Activated T-cell treated with anti-CD3 and anti-CD28 coated beads, Interleukin-2, amount 50 U/mL, for 72 hours (primary cell): ENCODE measurements around the gene SRP9. TPM values are rescaled to one million over a fixed set of nuclear protein-coding genes. Genes with fewer than 3 reads are reported as not detected.

Experiments
- ATAC-seq, 2 donors: fragments of 150-1000 bp; cut with Tn5 transposase; replicated peaks in 1 of 2; 2 replicates each; pipeline ENCODE4 v1.10.0; 2021; ENCODE audit warnings: moderate library complexity in 2 of 2, mild to moderate bottlenecking in 1 of 2
- DNase-seq, 2 donors: peaks; one replicate each; pipeline ENCODE4 v3.0.0; 2021 to 2022; ENCODE audit warnings: mixed read lengths in 1 of 2
- H3K27ac Mint-ChIP-seq: one replicate; pipeline ENCODE4 v1.8.0; 2022; ENCODE audit warnings: mild to moderate bottlenecking, moderate library complexity, mixed read lengths
- H3K27me3 Mint-ChIP-seq: one replicate; pipeline ENCODE4 v1.8.0; 2022; ENCODE audit warnings: low read depth, mixed read lengths
- H3K36me3 Mint-ChIP-seq, 2 donors: one replicate each; pipeline ENCODE4 v1.8.0; 2022; ENCODE audit warnings: mixed read lengths in 2 of 2, mild to moderate bottlenecking in 1 of 2; ENCODE audit not compliant: insufficient read depth in 2 of 2
- H3K4me1 Mint-ChIP-seq: one replicate; pipeline ENCODE4 v1.8.0; 2022; ENCODE audit warnings: low read depth, mixed read lengths
- H3K4me3 Mint-ChIP-seq, 2 donors: one replicate each; pipeline ENCODE4 v1.8.0; 2022; ENCODE audit warnings: mild to moderate bottlenecking in 2 of 2, mixed read lengths in 2 of 2, moderate library complexity in 2 of 2
- H3K9me3 Mint-ChIP-seq, 2 donors: one replicate each; pipeline ENCODE4 v1.8.0; 2022; ENCODE audit warnings: mixed read lengths in 2 of 2
- total RNA-seq, 2 donors: library from RNA; stranded (reverse); gene quantifications; one replicate each; pipeline ENCODE4 v1.2.3, GENCODE V29; 2022

The SRP9 gene, protein sequence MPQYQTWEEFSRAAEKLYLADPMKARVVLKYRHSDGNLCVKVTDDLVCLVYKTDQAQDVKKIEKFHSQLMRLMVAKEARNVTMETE
- total RNA-seq, result 100 to 1,000 TPM; 217 to 239 TPM

DNA sequence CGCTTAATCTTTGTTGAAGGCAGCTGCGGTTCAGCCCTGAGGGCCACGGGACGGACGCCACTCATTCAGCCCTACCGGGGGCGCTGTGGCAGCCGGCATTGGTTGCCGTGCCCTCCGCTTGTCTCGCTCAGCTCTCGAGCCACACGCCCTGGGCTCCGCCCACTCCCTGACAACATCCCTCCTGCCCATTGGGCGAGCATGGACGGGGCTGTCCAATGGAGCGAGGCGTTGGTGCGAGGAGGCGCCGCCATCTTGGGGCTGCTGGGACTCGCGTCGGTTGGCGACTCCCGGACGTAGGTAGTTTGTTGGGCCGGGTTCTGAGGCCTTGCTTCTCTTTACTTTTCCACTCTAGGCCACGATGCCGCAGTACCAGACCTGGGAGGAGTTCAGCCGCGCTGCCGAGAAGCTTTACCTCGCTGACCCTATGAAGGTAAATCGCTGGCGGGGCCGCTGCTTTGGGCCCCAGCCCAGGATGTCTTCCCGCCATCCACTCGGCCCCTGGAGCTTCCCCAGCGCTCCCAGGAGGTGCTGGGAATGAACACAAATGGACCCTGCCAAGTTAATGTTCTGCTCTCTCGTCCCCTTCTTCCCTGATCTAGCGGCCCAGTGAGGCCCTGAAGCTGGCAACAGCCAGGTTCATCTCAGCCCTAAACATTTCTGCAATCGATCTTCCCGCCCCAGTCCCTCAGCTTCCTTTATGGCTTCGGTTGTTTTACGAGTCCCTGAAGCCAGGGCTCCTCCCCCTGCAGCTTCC is at the start of gene SRP9:
TSS of gene SRP9 (plus strand) at position 244 of the 754 bp plus-strand sequence. CDS start at position 359, 115 bp downstream.
- DNase-seq (peak; percentile 99 to 100), ATAC-seq (peak; percentile 99)
- no peaks in the 10 kb centered on the region for H3K9me3 Mint-ChIP-seq
- no peak within 1 kb of the TSS for H3K4me3 Mint-ChIP-seq
- no peak within 1 kb of the TSS for H3K27ac Mint-ChIP-seq
- H3K4me1 Mint-ChIP-seq, result peaks cover 34% of the 10 kb centered on the region
- H3K36me3 Mint-ChIP-seq, result peaks cover 11 to 17% of the 10 kb centered on the region in 2 donors
- no peaks in the 10 kb centered on the region for H3K27me3 Mint-ChIP-seq

DNA sequence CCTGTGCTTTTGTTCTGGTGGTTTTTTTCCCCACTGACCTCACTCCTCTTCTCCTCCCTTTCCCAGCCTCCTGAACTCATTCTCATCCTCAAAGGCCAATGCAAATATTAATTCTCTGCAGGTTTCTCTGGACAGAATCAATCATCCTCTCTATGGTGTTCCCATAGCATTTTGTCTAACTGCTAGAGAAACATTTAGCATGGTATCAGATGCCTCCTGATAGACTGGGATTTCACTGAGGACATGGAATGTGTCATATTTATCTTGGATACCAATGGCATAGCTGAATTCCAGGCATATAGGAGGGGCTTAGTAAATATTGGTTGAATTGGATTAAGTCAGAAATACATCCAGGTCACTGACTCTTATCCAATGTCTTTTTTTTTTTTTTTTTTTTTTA is 46.1 kb upstream of the SRP9 start:
- no peaks in the 10 kb centered on the region for H3K36me3 Mint-ChIP-seq
- H3K27me3 Mint-ChIP-seq, result no peaks in the 10 kb centered on the region
- ATAC-seq (no peak), DNase-seq (no peak)
- H3K9me3 Mint-ChIP-seq, result no peaks in the 10 kb centered on the region
- no peaks in the 10 kb centered on the region for H3K4me1 Mint-ChIP-seq
- H3K27ac Mint-ChIP-seq, result no peak overlapping the region
- no peak overlapping the region for H3K4me3 Mint-ChIP-seq

DNA sequence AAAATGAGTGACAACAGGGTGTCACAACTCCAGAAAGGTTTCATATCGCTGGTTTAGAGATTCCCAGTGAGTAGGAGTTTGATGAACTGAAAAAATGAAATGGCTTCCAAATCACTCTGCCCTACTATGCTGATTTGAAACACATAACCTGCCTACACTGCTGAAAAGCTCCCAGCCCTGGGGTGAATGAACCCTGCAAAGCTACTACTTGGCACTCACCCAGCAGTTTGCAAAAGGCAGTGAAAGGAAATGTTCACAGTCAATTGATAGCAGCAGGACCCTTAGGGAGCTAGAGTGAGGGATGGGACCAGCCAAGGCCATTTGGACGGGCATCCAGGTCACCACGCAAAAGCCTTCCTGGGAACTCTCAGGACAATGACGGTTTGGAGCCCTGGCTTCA is 44.4 kb upstream of the SRP9 start:
- H3K36me3 Mint-ChIP-seq, result no peaks in the 10 kb centered on the region
- no peaks in the 10 kb centered on the region for H3K9me3 Mint-ChIP-seq
- no peaks in the 10 kb centered on the region for H3K27me3 Mint-ChIP-seq
- DNase-seq, result no peak
- H3K4me1 Mint-ChIP-seq, result no peaks in the 10 kb centered on the region
- H3K27ac Mint-ChIP-seq, result no peak overlapping the region
- H3K4me3 Mint-ChIP-seq, result no peak overlapping the region
- ATAC-seq, result no peak

DNA sequence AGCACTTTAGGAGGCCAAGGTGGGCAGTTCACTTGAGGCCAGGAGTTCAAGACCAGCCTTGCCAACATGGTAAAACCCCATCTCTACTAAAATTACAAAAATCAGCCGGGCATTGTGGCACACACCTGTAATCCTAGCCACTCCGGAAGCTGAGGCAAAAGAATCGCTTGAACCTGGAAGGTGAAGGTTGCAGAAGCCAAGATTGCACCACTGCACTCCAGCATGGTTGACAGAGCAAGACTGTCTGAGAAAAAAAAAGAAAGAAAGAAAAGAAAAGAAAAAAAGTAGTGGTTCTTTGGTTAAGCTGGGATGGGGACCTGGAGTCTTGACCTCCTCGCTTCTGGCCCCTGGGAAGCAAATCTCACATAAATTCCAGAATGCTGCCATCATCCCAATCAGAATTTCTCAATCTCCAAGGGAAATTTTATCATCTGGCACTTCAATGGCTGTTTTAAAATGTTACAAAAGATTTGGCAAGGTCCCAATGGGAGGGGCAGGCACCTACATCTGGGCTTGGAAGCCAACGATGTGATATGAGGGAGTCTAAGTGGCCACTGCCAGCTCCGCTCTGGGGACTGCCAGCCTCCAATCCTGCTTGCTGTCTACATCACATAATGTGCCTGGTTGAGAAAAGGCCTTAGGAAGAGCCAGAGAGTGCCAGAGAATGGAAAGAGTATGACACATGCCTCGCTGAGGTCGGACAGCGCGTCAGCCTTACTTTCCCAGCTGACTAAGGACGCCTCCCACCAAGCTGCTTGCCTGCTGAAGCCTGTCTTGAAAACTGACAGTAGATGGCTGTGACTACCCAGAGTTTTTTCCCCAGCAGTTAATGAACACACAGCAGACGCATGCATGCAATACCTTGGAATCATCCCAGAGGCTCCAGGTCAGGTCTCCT is 42.1 kb upstream of the SRP9 start:
- DNase-seq (no peak), ATAC-seq (no peak)
- no peaks in the 10 kb centered on the region for H3K36me3 Mint-ChIP-seq
- H3K4me1 Mint-ChIP-seq, result no peaks in the 10 kb centered on the region
- H3K4me3 Mint-ChIP-seq, result no peak overlapping the region
- no peaks in the 10 kb centered on the region for H3K27me3 Mint-ChIP-seq
- H3K27ac Mint-ChIP-seq, result no peak overlapping the region
- H3K9me3 Mint-ChIP-seq, result no peaks in the 10 kb centered on the region

DNA sequence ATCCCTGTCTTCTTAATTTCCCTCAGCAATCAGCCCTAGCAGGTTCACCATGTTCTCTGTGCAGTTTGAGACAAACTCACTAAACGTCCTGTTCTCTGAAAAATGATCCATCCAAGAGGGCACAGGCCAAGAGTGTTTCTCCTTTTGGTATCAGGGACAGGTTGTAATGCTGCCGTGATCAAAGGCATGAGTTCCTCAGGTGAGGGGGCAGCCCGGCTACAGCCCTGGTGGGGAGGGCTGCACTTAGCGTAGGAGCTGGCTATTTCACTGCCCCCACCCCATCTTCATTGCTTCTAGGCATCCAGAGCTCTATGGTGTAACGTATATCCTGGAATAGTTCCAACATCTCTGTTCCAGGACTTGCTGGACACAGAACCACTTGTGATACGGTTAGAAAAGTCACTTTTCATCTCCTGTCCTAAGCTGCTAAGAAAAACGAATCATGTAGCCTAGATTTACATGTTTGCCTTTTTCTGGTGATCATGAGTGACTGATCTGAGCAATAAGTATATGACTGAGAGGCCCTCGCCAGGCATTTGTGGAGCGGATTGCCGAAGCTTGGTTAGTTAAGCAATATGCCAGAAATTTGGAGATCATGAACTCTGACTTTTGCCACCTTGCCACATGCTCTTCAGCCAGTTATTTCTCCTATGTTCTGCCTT is 41.1 kb upstream of the SRP9 start:
- no peak for DNase-seq
- H3K4me1 Mint-ChIP-seq, result no peaks in the 10 kb centered on the region
- H3K27me3 Mint-ChIP-seq, result no peaks in the 10 kb centered on the region
- no peaks in the 10 kb centered on the region for H3K9me3 Mint-ChIP-seq
- no peak for ATAC-seq
- no peaks in the 10 kb centered on the region for H3K36me3 Mint-ChIP-seq
- H3K4me3 Mint-ChIP-seq, result no peak overlapping the region
- H3K27ac Mint-ChIP-seq, result no peak overlapping the region

DNA sequence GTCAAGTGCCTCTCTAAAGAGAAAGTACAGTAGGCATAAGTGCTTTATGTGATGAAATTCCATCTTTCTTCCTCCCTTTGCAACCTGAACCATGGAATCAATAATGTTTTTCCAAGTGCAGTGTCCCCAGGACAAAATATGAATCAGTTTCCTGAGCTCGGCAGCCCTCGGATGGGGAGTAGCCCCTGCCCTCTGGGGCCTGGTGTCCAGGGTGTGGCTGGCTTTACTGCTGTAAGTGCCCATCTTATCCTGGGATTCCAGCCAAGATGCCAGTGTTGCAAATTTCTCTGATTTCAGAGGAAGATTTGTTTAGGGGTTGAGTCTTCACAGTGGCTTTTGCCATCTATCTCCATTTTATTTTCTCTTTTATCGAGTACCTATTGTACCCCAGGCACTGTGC is 40.5 kb upstream of the SRP9 start:
- Mint-ChIP-seq H3K9me3 (no peaks in the 10 kb centered on the region), H3K36me3 (no peaks in the 10 kb centered on the region), H3K27ac (no peak overlapping the region), H3K27me3 (no peaks in the 10 kb centered on the region), H3K4me1 (no peaks in the 10 kb centered on the region), H3K4me3 (no peak overlapping the region)
- ATAC-seq (no peak), DNase-seq (no peak)

DNA sequence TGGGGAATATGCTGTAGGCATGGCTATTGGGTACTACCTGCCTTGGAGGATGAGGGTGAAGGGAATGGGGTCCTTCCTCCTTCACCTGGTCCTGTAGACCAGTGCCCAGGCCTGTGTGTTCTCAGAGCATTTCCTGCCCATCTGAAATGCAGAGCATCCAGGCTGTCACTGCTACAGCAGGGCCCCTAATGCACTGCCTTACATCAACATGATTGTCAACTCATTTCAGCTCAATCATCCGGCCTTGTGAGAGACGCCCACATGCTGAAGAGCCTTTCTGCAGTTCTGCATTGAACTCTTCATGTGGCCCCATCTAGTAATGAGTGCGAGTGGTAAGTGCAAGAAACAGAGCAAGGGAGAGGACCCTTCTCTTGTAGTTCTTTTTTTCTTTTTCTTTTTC is 39.8 kb upstream of the SRP9 start:
- Mint-ChIP-seq H3K36me3 (no peaks in the 10 kb centered on the region), H3K4me3 (no peak overlapping the region), H3K9me3 (no peaks in the 10 kb centered on the region), H3K27ac (no peak overlapping the region), H3K27me3 (no peaks in the 10 kb centered on the region), H3K4me1 (no peaks in the 10 kb centered on the region)
- ATAC-seq (no peak), DNase-seq (no peak)

DNA sequence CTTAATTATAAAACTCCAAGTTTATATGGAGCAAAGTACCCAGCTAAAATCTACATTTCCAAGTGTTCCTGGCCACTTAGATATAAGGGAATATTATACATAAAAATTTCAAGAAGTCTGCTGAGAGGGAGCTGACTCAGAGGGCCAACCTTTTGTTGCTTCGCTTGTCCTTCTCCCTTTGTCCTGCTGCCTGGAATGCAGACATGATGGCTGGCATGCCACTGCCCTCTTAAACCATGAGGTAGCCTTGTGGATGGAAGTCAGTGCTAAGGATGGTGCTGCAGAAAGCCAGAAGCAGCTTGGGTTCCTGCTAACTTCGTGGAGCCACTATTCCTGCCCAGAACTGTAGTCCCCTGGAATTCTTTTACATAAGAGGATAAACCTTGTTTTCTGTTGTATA is 38.9 kb upstream of the SRP9 start:
- DNase-seq, result no peak
- Mint-ChIP-seq H3K9me3 (no peaks in the 10 kb centered on the region), H3K36me3 (no peaks in the 10 kb centered on the region), H3K27ac (no peak overlapping the region), H3K27me3 (no peaks in the 10 kb centered on the region), H3K4me3 (no peak overlapping the region), H3K4me1 (no peaks in the 10 kb centered on the region)
- no peak for ATAC-seq

DNA sequence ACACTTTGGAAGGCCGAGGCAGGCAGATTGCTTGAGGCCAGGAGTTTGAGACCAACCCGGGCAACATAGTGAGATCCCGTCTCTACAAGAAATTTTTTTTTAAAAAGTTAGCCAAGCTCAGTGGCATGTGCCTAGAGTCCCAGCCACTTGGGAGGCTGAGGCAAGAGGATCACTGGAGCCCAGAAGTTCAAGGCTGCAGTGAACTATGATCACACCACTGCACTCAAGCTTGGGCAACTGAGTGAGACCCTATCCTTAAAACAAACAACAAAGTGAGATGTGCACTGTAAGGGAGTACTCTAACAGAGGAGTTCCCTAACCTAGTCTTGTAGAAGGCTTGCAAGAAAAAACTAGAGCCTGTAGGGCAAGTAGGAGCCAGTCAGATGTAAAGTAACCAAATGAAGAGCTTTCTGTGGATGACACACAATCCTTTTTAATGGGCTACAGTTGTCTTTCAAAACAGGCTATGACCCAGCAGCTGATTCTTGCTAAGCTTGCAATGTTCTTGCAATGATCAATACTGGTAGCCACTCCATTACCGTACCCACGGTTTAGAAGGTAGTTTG is 38.0 kb upstream of the SRP9 start:
- no peaks in the 10 kb centered on the region for H3K27me3 Mint-ChIP-seq
- ATAC-seq (no peak), DNase-seq (no peak)
- H3K4me3 Mint-ChIP-seq, result no peak overlapping the region
- no peaks in the 10 kb centered on the region for H3K9me3 Mint-ChIP-seq
- no peaks in the 10 kb centered on the region for H3K4me1 Mint-ChIP-seq
- H3K36me3 Mint-ChIP-seq, result no peaks in the 10 kb centered on the region
- H3K27ac Mint-ChIP-seq, result no peak overlapping the region

DNA sequence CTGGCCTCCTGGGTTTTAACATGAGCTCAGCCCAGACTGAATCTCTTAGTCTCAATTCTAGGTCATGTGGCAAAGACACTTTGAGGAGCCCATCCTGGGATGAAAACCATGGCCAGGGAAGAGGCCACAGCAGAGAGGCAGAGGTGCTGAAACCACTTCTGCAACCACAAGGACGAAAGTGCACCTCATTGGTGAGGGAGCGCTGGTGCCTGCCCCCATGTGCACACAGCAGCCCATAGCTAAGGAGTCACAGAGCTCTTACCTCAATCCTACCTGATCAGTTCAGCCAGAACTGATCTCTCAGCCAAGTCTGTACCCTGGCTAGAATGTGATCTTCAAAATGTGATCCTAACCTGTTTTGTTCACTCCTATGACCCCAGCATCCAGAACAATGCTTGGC is 32.9 kb upstream of the SRP9 start:
- no peaks in the 10 kb centered on the region for H3K36me3 Mint-ChIP-seq
- H3K4me1 Mint-ChIP-seq, result no peaks in the 10 kb centered on the region
- no peak overlapping the region for H3K4me3 Mint-ChIP-seq
- no peaks in the 10 kb centered on the region for H3K27me3 Mint-ChIP-seq
- ATAC-seq, result no peak
- DNase-seq, result no peak
- no peaks in the 10 kb centered on the region for H3K9me3 Mint-ChIP-seq
- H3K27ac Mint-ChIP-seq, result no peak overlapping the region

DNA sequence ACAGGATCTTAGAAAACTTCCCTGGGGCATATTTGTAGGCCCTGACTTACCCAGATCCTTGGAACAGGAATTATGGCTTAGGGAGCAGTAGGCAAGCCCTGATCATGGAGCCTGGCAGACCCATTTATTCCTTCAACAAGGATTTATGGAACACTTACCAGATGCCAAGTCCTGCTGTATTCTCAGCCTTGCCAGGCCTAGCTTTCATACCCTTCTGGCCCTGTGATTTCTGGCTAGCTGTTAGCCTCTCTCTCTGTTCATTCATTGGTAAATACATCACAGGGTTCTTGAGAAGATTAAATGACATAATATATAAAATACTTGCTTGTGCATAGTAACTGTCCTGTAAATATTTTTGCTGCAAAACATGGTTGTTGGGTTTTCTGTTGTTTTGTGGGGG is 32.4 kb upstream of the SRP9 start:
- no peak overlapping the region for H3K27ac Mint-ChIP-seq
- ATAC-seq (no peak), DNase-seq (no peak)
- no peaks in the 10 kb centered on the region for H3K27me3 Mint-ChIP-seq
- H3K4me3 Mint-ChIP-seq, result no peak overlapping the region
- no peaks in the 10 kb centered on the region for H3K9me3 Mint-ChIP-seq
- no peaks in the 10 kb centered on the region for H3K36me3 Mint-ChIP-seq
- H3K4me1 Mint-ChIP-seq, result no peaks in the 10 kb centered on the region

DNA sequence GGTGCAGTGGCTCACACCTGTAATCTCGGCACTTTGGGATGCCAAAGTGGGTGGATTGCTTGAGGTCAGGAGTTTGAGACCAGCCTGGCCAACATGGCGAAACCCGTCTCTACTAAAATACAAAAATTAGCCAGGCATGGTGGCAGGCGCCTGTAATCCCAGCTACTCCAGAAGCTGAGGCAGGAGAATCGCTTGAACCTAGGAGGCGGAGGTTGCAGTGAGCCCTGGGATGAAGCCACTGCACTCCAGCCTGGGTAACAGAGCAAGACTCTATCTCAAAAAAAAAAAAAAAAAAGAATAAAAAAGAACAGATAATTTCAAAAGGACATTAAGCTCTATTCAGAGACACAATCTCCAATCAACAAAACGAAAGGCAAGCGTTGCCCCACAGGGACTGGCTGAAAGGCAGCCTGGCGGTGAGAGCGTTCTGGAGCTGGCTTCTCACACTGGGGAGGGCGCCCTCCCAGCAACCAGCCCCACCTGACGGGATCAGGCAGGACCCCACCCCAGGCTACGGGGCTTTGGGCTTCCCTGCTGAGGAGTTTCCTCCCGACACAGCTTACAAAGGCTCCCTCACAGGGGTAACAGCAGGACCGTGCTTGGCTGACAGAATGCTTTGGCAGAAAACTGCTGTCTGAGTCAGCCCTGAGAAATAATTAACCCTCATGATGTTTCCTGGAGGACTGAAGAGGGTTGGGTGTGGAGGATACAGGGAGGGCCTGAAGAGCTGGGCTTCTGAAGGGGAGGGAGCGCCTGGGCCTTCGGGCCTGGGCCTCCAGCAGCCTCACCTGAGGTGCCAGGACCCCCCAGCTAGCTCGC is 31.1 kb upstream of the SRP9 start:
- Mint-ChIP-seq H3K4me3 (no peak overlapping the region), H3K27ac (no peak overlapping the region), H3K27me3 (no peaks in the 10 kb centered on the region), H3K9me3 (no peaks in the 10 kb centered on the region), H3K4me1 (no peaks in the 10 kb centered on the region), H3K36me3 (no peaks in the 10 kb centered on the region)
- no peak for DNase-seq
- ATAC-seq, result no peak
